Kidney tubule cell (primary cell): Measurements from ENCODE around the gene ERGIC2.
A peak's percentile ranks its signal among the peaks of the same experiment; 100 is the strongest.

Experiments
- DNase-seq: peaks from one replicate; pipeline ENCODE4 v3.0.0-alpha.2; 2018; ENCODE audit warnings: low spot score

The ERGIC2 gene

GRCh38 chr12:29374913-29375312 lies 6.1 kb downstream of the ERGIC2 start:
- DNase-seq: no peak

DNA sequence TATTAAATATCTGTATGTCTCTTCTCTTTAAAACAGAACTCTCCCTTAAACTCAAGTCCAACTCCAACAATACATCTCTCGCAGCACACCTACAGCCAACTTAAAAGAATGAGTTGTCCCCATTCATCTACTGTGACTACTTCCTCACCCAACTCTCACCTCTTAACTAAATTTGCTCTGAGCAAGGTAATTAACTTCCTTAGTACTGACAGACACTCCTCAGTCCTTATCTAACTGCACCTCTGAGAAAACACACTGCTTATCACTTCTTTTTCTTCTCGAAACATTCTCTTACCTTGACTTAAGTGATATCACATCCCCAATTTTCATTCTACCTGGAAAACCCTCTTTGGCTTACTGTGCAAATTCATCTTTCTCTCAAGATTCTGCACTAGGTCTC lies 7.0 kb downstream of the ERGIC2 start:
- DNase-seq: no peak

DNA sequence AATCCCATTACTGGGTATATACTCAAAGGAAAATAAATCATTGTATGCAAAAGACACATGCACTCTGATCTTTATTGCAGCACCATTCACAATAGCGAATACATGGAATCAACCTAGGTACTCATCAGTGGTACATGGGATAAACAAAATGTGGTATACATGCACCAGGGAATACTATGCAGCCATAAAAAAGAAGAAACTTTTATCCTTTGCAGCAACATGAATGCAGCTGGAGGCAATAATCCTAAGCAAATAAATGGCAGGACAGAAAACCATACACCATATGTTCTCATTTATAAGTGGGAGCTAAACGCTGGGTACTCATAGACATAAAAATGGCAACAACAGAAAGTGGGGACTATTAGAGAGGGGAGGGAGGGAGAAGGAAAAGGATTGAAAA lies 15.9 kb downstream of the ERGIC2 start:
- no peak for DNase-seq

DNA sequence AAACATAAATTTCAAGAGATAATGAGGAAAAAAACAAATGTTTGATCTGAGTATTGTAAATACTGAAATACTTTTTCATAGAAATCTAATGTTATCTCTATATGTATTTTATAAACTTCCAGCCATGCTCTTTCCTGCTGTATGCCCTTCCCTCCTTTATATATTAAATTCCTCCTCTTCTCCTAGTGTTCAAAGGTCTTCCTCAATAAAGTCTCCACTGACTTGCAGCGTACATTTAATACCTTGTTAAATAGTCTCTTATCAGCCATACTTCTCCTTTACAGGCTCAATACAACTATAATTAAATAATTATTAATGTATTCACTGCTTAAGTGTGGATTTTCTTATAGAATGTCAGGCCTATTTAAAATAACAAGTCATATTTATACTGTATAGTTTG lies 26.0 kb downstream of the ERGIC2 start:
- DNase-seq: no peak

- peak; percentile 46 for DNase-seq
Observed at GRCh38 chr12:29350080-29350479, 30.9 kb downstream of the ERGIC2 start.

DNA sequence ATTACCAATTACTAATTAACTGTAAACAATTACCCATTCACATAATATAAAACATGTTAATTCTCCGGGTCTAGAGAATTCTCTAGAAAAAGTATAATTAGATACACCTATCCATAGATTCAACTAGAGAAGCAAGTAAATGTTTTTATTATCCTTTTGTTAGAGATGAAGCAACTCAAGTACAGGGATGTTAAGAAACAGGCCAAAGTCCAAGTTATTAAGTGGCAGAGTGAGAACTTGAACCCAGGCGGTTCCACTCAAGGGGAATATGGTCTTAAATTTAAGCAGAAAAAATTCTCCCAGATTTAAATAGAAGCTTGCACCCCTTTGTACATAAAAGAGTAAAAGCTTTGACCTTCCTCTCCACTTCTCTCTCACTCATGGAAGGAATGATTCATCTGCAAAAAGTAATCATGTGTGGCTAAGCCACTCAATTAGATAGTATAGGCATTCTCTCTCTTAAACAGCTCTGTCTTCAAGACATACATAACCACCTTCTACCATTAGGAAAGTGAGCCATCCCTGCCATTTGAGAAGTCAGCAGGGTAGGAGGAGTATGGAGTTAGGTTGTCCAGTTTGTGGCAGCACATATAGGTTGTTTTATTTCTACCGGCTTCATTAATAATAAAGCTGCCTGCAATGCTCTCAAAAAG lies 34.1 kb downstream of the ERGIC2 start:
- peak; percentile 24 for DNase-seq

GRCh38 chr12:29343022-29343799 lies 37.8 kb downstream of the ERGIC2 start:
- DNase-seq: no peak

- no peak for DNase-seq
Observed at GRCh38 chr12:29337325-29337724, 43.6 kb downstream of the ERGIC2 start.

GRCh38 chr12:29334937-29335336 lies 46.0 kb downstream of the ERGIC2 start:
- no peak for DNase-seq

- no peak for DNase-seq
Observed at GRCh38 chr12:29333178-29333577, 47.8 kb downstream of the ERGIC2 start.

DNA sequence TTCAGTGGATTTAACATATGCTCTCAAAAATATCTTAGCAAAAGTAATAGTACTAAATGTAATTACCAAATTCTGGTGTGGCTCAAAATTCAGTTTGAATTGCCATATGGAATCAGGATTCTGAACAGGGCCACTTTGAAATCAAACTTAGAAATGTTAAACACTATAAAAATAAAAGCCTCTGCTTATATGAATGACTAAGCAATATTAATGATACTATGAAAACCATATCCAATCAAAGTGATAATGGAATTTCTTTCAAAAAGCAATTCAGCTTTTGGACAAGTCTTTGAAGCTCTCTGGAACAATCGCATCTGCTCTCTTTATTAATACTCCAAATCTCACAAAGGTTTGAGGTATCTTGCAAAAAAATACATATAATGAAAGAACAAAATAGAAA lies 51.6 kb downstream of the ERGIC2 start:
- no peak for DNase-seq

GRCh38 chr12:29322157-29322556 lies 58.8 kb downstream of the ERGIC2 start:
- DNase-seq: no peak

DNA sequence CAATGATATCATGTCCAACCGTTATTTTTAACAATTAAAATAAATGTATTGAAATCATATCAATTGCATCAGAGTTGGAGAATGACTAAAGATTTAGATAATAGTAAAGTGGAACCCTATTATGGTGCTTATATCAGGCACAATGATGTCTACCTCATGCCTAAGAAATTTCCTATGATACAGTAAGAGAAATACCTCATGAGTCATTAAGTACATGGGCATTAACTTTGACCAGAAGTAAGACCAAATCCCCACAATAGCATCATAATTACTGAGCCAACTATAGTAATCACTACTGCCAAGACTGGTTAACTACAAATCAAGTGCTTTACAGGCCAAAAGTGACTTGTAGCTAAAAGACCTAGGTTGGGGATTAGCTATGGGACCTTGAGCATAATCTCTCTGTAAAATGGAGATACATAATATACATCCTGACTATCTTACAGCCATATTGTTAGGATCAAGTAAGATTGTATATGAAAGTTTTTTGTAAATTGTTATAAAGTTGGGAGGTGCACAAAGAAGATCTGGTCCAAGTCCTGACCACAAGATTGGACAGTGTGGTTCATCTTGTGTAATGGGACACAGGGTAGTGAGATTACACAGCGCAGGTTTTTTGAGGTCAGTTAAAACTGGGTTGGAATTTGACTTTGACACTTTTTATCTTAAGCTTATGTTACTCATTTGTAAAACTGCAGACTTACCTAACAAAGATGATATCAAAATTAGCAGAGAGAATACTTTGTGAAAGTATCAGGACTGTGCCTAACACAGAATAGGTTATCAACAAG lies 60.5 kb downstream of the ERGIC2 start:
- DNase-seq: peak; percentile 92

DNA sequence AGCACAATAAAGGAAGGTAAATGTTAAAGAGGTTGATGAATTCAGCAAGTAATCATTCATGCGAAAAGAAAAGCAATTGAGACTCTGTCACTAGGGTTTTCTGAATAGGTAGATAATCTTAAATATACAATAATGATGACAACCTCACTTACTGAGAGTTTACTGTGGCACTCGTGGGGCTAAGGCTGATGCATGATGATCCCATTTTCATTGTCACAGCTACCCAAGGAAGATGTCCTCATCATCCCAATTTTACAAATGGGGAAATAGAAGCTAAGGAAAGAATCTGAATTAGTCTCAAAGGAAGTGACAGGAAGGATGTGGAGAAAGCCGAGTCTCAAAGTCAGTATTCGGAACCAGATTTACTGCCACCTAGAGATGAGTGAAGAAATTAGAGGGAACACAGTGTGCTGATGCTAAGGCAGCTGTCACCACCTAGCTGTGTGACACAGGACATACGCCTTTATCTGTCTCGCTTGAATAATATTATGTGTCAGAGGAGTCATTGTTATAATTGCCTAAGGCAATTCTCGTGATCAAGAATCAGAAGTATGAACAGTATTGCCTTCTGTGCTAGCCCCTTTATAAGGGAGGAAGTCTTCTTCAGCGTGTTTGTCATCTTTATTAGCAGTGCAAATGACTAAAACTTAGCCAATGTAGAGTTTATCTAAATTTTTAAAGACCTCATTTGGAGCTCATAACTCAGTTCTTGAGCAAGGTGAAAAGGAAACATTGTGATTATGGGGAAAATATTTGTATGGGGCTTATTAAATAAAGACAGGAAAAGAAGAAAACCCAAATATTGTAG lies 63.2 kb downstream of the ERGIC2 start:
- DNase-seq: peak; percentile 80

GRCh38 chr12:29316752-29317151 lies 64.2 kb downstream of the ERGIC2 start:
- DNase-seq: peak; percentile 70

- no peak for DNase-seq
Observed at GRCh38 chr12:29314416-29314815, 66.6 kb downstream of the ERGIC2 start.

DNA sequence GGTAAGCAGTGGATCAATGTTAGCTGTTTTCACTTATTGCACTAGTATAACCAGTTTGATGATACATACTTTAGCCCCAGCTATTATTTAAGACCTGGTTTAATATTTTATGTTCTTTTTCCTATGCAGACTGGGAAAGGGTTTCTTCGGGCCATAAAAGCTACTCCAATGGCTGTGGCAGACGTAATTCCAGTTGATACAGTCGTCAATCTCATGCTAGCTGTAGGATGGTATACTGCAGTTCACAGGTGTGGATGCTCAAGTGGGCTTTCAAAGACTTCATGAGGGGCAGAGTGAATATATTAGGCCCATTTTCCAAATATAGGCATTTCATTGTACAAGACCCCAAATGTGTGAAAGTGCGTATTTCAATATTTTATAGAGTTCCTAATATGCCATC lies 70.1 kb downstream of the ERGIC2 start:
- DNase-seq: no peak

GRCh38 chr12:29309320-29309902 lies 71.6 kb downstream of the ERGIC2 start:
- peak; percentile 16 for DNase-seq

GRCh38 chr12:29306682-29307081 lies 74.3 kb downstream of the ERGIC2 start:
- DNase-seq: no peak

- no peak for DNase-seq
Observed at GRCh38 chr12:29306266-29306665, 74.7 kb downstream of the ERGIC2 start.

DNA sequence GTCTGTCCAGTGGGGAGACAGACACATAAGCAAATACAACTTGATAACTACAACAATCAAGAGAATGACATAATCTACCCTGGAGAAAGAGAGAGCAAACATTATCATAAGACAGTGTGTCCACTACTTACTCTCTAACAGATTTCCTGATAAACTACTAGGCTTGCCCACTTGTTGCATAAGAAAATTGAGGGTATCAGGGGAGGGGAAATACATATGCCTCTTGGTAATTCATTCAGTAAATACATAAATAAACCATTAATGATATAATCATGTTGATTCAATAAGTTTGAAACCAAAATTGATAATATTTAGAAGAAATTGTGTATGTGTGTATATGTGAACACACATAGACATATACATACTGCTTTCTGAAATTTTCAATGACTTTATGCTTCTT lies 76.6 kb downstream of the ERGIC2 start:
- no peak for DNase-seq

- peak; percentile 15 for DNase-seq
Observed at GRCh38 chr12:29301114-29301513, 79.9 kb downstream of the ERGIC2 start.
